Measurements from ENCODE around the gene ZMYM5. TPM values are rescaled to one million over a fixed set of nuclear protein-coding genes. Genes with fewer than 3 reads are reported as not detected.

The ZMYM5 gene
- total and polyA plus RNA-seq, 4 experiments from 2014 or later = 20.3 to 25.5 (median 24.9) TPM

- Mint-ChIP-seq H3K9me3 (no peaks in the 10 kb centered on the region), H3K27ac (no peak overlapping the region), H3K4me3 (no peak overlapping the region), H3K27me3 (peaks cover 0 to 4% of the 10 kb centered on the region in 2 donors), H3K4me1 (no peaks in the 10 kb centered on the region), H3K36me3 (no peaks in the 10 kb centered on the region)
- Histone ChIP-seq H3K36me3 (ENCODE audit: insufficient read depth, low read length) (no peaks in the 10 kb centered on the region), H3K9me3 (ENCODE audit: control insufficient read depth in 1 of 2, low read length in 2 of 2) (no peaks in the 10 kb centered on the region), H3K4me1 (ENCODE audit: insufficient read depth, low read length) (no peaks in the 10 kb centered on the region), H3K4me3 (ENCODE audit: low read length in 2 of 2) (no peak overlapping the region), H3K27ac (ENCODE audit: low read depth, low read length) (no peak overlapping the region), H3K27me3 (ENCODE audit: insufficient read depth, low read length) (no peaks in the 10 kb centered on the region)
- CTCF ChIA-PET (ENCODE audit: partially characterized antibody) = no interaction called here
- no peak for DNase-seq
- POLR2A ChIA-PET (ENCODE audit: partially characterized antibody) = no interaction called here
- intact Hi-C loops (cut with micrococcal nuclease) = no loop called here
Observed at GRCh38 chr13:19882231-19882630, 18.8 kb upstream of the ZMYM5 start.

GRCh38 chr13:19881641-19882040, 18.2 kb upstream of the ZMYM5 start:
- Mint-ChIP-seq H3K27ac (no peak overlapping the region), H3K36me3 (no peaks in the 10 kb centered on the region), H3K4me3 (no peak overlapping the region), H3K9me3 (no peaks in the 10 kb centered on the region), H3K27me3 (peaks cover 0 to 4% of the 10 kb centered on the region in 2 donors), H3K4me1 (no peaks in the 10 kb centered on the region)
- H3K4me3 ChIP-seq (ENCODE audit: low read length in 2 of 2) = no peak overlapping the region
- CTCF ChIA-PET (ENCODE audit: partially characterized antibody) = no interaction called here
- intact Hi-C loops (cut with micrococcal nuclease) = no loop called here
- POLR2A ChIA-PET (ENCODE audit: partially characterized antibody) = no interaction called here
- no peaks in the 10 kb centered on the region for H3K36me3 ChIP-seq (ENCODE audit: insufficient read depth, low read length)
- DNase-seq = no peak
- H3K4me1 ChIP-seq (ENCODE audit: insufficient read depth, low read length) = no peaks in the 10 kb centered on the region
- no peaks in the 10 kb centered on the region for H3K27me3 ChIP-seq (ENCODE audit: insufficient read depth, low read length)
- no peaks in the 10 kb centered on the region for H3K9me3 ChIP-seq (ENCODE audit: control insufficient read depth in 1 of 2, low read length in 2 of 2)
- no peak overlapping the region for H3K27ac ChIP-seq (ENCODE audit: low read depth, low read length)

GRCh38 chr13:19864746-19865309, 1.4 kb upstream of the ZMYM5 start:
- Mint-ChIP-seq H3K27me3 (no peaks in the 10 kb centered on the region), H3K27ac (peak overlapping the region; percentile 90 to 98 (median 92)), H3K4me3 (peak overlapping the region; percentile 86 to 99 (median 94)), H3K4me1 (peaks cover 22 to 37% (median 29%) of the 10 kb centered on the region in 4 donors), H3K9me3 (no peaks in the 10 kb centered on the region), H3K36me3 (peaks cover 0 to 17% of the 10 kb centered on the region in 2 donors)
- peak overlapping the region; percentile 55 to 81 for H3K4me3 ChIP-seq (ENCODE audit: low read length in 2 of 2)
- H3K27me3 ChIP-seq (ENCODE audit: insufficient read depth, low read length) = no peaks in the 10 kb centered on the region
- POLR2A ChIA-PET (ENCODE audit: partially characterized antibody) = interaction anchor here (1.2 to 5.3 kb wide), 12 partner anchors 11 to 1038 kb away, joined by 3 to 82 read pairs (median 6); partner anchors contain the start of genes MPHOSPH8, PSPC1 and XPO4
- H3K36me3 ChIP-seq (ENCODE audit: insufficient read depth, low read length) = no peaks in the 10 kb centered on the region
- H3K27ac ChIP-seq (ENCODE audit: low read depth, low read length) = peak overlapping the region; percentile 81
- H3K9me3 ChIP-seq (ENCODE audit: control insufficient read depth in 1 of 2, low read length in 2 of 2) = no peaks in the 10 kb centered on the region
- peak in 3 of 5 donors; percentile 75 to 83 (median 78) for DNase-seq
- CTCF ChIA-PET (ENCODE audit: partially characterized antibody) = interaction anchor here (0.6 to 1.7 kb wide), 9 partner anchors 12 to 95 kb away, joined by 3 to 10 read pairs (median 3); partner anchors contain the start of gene PSPC1
- intact Hi-C loops (cut with micrococcal nuclease) = loop anchor here (1.0 to 5.0 kb wide), 4 partner anchors 93 to 907 kb away; partner anchors contain the start of genes EEF1AKMT1, MPHOSPH8 and ZMYM2
- H3K4me1 ChIP-seq (ENCODE audit: insufficient read depth, low read length) = peaks cover 28% of the 10 kb centered on the region

GRCh38 chr13:19864024-19864745, 736 bp upstream of the ZMYM5 start:
- peaks cover 0 to 19% of the 10 kb centered on the region in 2 donors for H3K36me3 Mint-ChIP-seq
- ChIA-PET CTCF (ENCODE audit: partially characterized antibody) (interaction anchor here (0.7 to 1.7 kb wide), 10 partner anchors 11 to 232 kb away, joined by 3 to 10 read pairs (median 3); no protein-coding TSS in a partner anchor), POLR2A (ENCODE audit: partially characterized antibody) (interaction anchor here (0.8 to 5.3 kb wide), 24 partner anchors 11 to 1740 kb away, joined by 3 to 82 read pairs (median 4); partner anchors contain the start of genes MICU2, MPHOSPH8, PSPC1 and XPO4)
- H3K9me3 ChIP-seq (ENCODE audit: control insufficient read depth in 1 of 2, low read length in 2 of 2) = no peaks in the 10 kb centered on the region
- peak overlapping the region; percentile 55 to 81 for H3K4me3 ChIP-seq (ENCODE audit: low read length in 2 of 2)
- H3K27ac ChIP-seq (ENCODE audit: low read depth, low read length) = peak overlapping the region; percentile 81
- no peaks in the 10 kb centered on the region for H3K36me3 ChIP-seq (ENCODE audit: insufficient read depth, low read length)
- H3K4me1 Mint-ChIP-seq = peaks cover 22 to 40% (median 30%) of the 10 kb centered on the region in 4 donors
- peak overlapping the region; percentile 86 to 99 (median 94) for H3K4me3 Mint-ChIP-seq
- intact Hi-C loops (cut with micrococcal nuclease) = loop anchor here (1.0 to 5.0 kb wide), 4 partner anchors 94 to 908 kb away; partner anchors contain the start of genes EEF1AKMT1, MPHOSPH8 and ZMYM2
- peak; percentile 75 to 81 (median 79) for DNase-seq
- H3K4me1 ChIP-seq (ENCODE audit: insufficient read depth, low read length) = peaks cover 28% of the 10 kb centered on the region
- no peaks in the 10 kb centered on the region for H3K27me3 Mint-ChIP-seq
- peak overlapping the region; percentile 90 to 98 (median 94) for H3K27ac Mint-ChIP-seq
- H3K9me3 Mint-ChIP-seq = no peaks in the 10 kb centered on the region
- H3K27me3 ChIP-seq (ENCODE audit: insufficient read depth, low read length) = no peaks in the 10 kb centered on the region

- Histone ChIP-seq H3K36me3 (ENCODE audit: insufficient read depth, low read length) (no peaks in the 10 kb centered on the region), H3K27me3 (ENCODE audit: insufficient read depth, low read length) (no peaks in the 10 kb centered on the region), H3K27ac (ENCODE audit: low read depth, low read length) (peak overlapping the region; percentile 81), H3K9me3 (ENCODE audit: control insufficient read depth in 1 of 2, low read length in 2 of 2) (no peaks in the 10 kb centered on the region), H3K4me3 (ENCODE audit: low read length in 2 of 2) (peak overlapping the region; percentile 61 to 96), H3K4me1 (ENCODE audit: insufficient read depth, low read length) (peaks cover 37% of the 10 kb centered on the region)
- peak overlapping the region; percentile 90 to 98 (median 96) for H3K27ac Mint-ChIP-seq
- H3K4me1 Mint-ChIP-seq = peaks cover 23 to 51% (median 36%) of the 10 kb centered on the region in 4 donors
- intact Hi-C loops (cut with micrococcal nuclease) = loop anchor here (1.0 to 5.0 kb wide), 4 partner anchors 80 to 910 kb away; partner anchors contain the start of genes EEF1AKMT1 and PSPC1
- CTCF ChIA-PET (ENCODE audit: partially characterized antibody) = interaction anchor here (1.0 to 2.0 kb wide), 7 partner anchors 9 to 97 kb away, joined by 3 to 7 read pairs (median 4); no protein-coding TSS in a partner anchor
- POLR2A ChIA-PET (ENCODE audit: partially characterized antibody) = interaction anchor here (0.6 to 5.3 kb wide), 18 partner anchors 10 to 1040 kb away, joined by 3 to 82 read pairs (median 8); partner anchors contain the start of genes MPHOSPH8, PSPC1, XPO4 and ZMYM2
- peak overlapping the region; percentile 96 to 99 (median 96) for H3K4me3 Mint-ChIP-seq
- H3K9me3 Mint-ChIP-seq = no peaks in the 10 kb centered on the region
- H3K27me3 Mint-ChIP-seq = no peaks in the 10 kb centered on the region
- DNase-seq = peak; percentile 48 to 62 (median 54)
- H3K36me3 Mint-ChIP-seq = peaks cover 8 to 26% of the 10 kb centered on the region in 2 donors
Observed at GRCh38 chr13:19862481-19863313, 752 bp downstream of the ZMYM5 start.

GRCh38 chr13:19861762-19862161, 1.7 kb downstream of the ZMYM5 start:
- Mint-ChIP-seq H3K4me1 (peaks cover 27 to 58% (median 42%) of the 10 kb centered on the region in 4 donors), H3K4me3 (peak overlapping the region; percentile 96 to 99 (median 96)), H3K36me3 (peaks cover 14 to 33% of the 10 kb centered on the region in 2 donors), H3K27ac (peak overlapping the region; percentile 90 to 98 (median 96)), H3K27me3 (no peaks in the 10 kb centered on the region), H3K9me3 (no peaks in the 10 kb centered on the region)
- intact Hi-C loops (cut with micrococcal nuclease) = loop anchor here (5.0 kb wide), 2 partner anchors 116 to 911 kb away; partner anchors contain the start of gene EEF1AKMT1
- Histone ChIP-seq H3K27me3 (ENCODE audit: insufficient read depth, low read length) (no peaks in the 10 kb centered on the region), H3K4me1 (ENCODE audit: insufficient read depth, low read length) (peaks cover 43% of the 10 kb centered on the region), H3K27ac (ENCODE audit: low read depth, low read length) (peak overlapping the region; percentile 81), H3K9me3 (ENCODE audit: control insufficient read depth in 1 of 2, low read length in 2 of 2) (no peaks in the 10 kb centered on the region), H3K36me3 (ENCODE audit: insufficient read depth, low read length) (no peaks in the 10 kb centered on the region), H3K4me3 (ENCODE audit: low read length in 2 of 2) (peak overlapping the region; percentile 53 to 96)
- ChIA-PET CTCF (ENCODE audit: partially characterized antibody) (interaction anchor here (1.0 to 2.0 kb wide), 6 partner anchors 8 to 98 kb away, joined by 3 to 7 read pairs (median 4); no protein-coding TSS in a partner anchor), POLR2A (ENCODE audit: partially characterized antibody) (interaction anchor here (1.3 to 5.3 kb wide), 7 partner anchors 10 to 228 kb away, joined by 3 to 82 read pairs (median 10); partner anchors contain the start of genes MPHOSPH8 and PSPC1)
- no peak for DNase-seq

Measured in CD4-positive, alpha-beta memory T cell (primary cell).